GM18909 (cell line): ENCODE measurements around the gene BUD13.
A peak's percentile ranks its signal among the peaks of the same experiment; 100 is the strongest.
"Not testable (repeated sequence)": the region's sequence is repeated elsewhere in the genome, so short reads cannot be mapped to it uniquely, and the experiment has no call there.

ENCODE experiments used
- ATAC-seq: cut with Tn5 transposase; IDR thresholded peaks from one replicate; pipeline ENCODE4 v1.9.1; 2021; ENCODE audit warnings: mild to moderate bottlenecking; ENCODE audit not compliant: unreplicated experiment, poor library complexity

Gene BUD13, protein sequence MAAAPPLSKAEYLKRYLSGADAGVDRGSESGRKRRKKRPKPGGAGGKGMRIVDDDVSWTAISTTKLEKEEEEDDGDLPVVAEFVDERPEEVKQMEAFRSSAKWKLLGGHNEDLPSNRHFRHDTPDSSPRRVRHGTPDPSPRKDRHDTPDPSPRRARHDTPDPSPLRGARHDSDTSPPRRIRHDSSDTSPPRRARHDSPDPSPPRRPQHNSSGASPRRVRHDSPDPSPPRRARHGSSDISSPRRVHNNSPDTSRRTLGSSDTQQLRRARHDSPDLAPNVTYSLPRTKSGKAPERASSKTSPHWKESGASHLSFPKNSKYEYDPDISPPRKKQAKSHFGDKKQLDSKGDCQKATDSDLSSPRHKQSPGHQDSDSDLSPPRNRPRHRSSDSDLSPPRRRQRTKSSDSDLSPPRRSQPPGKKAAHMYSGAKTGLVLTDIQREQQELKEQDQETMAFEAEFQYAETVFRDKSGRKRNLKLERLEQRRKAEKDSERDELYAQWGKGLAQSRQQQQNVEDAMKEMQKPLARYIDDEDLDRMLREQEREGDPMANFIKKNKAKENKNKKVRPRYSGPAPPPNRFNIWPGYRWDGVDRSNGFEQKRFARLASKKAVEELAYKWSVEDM

DNA sequence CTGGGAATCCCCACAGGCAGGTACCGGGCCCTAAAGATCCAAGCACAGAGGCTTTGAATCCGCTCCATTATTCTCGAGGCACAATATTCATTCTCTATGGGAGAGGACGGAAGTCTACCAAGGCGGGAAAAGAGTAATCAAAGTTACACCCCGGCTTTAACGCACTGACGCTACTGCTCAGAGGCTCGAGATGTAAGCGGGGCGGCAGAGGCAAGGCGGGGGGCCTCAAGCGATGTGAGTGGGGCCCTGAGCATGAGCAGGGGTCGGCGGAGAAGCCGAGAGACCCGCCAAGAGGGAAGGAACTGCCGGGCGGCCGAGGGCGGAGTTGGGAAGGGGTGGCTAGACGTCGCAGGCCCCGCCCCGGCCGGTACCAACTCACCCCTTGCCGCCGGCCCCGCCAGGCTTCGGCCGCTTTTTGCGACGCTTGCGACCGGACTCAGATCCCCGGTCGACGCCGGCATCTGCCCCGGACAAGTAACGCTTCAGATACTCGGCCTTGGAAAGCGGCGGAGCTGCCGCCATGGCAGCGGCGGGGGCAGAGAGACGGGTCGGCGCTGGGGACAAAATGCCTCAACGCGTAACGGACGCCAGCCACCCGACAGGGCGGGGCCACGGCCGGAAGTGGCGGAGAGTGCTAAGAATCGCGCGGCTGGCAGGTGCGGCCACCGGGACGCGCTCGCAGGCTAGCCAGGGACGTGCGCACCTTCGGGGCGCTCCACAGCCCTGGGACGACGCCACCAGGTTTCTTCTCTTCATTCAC, at the start of gene BUD13:
TSS of gene BUD13 (minus strand) at position 545 of the 760 bp plus-strand sequence. CDS start at position 522, 23 bp downstream.
- peak; percentile 87 for ATAC-seq

DNA sequence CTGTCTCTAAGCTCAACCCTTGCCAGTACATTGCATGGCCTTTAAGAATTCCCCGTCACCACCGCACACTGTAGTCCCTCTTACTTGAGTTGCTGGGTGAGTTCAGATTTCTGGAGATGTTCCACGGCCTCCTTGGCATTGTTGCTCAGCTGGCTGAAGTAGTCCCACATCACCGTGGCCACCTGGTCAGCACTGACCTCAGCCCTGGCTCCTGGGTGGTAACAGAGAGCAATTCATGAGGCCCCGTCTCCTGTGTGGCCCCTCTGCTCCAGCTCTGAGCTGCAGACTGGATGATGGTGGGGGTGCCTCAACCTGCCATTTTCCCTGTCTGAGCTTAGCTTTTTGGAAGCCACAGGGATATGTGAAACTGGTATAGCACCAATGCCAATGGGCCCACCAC, 49.8 kb upstream of the BUD13 start:
- no peak for ATAC-seq

DNA sequence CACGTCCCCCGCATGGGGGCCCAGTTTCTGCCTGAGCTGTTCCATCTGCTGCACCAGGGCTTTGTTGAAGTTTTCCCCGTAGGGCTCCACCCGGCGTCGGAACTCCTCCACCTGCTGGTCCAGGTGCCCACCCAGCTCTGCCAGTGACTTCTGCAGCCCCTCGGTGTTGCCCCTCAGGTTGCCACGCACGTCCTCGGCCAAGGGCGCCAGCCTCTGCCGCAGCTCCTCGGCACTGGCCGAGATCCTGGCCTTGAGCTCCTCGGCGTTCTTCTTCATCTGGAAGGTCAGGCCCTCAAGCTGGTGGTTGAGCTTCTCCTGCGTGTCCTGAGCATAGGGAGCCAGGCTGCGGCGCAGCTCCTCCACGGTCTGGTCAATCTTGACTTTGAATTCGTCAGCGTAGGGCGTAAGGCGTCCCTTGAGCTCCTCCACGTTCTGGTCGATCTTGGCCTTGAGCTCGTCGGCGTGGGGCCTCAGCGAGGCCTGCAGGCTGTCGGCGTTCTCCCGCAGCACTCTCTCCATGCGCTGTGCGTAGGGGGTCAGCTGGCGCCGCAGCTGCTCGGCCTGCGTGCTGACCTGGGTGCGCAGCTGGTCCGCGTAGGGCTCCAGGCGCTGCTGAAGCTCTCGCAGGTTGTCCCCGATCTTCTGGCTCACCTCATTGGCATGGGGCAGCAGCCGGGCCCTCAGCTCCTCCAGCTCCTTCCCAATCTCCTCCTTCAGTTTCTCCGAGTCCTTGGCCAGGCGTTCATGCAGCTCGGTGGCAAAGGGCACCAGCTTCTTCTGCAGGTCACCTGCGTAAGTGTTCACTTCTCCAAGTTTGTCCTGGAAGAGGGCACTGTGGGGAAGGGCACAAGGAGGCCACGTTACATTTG, 48.5 kb upstream of the BUD13 start:
- no peak for ATAC-seq

DNA sequence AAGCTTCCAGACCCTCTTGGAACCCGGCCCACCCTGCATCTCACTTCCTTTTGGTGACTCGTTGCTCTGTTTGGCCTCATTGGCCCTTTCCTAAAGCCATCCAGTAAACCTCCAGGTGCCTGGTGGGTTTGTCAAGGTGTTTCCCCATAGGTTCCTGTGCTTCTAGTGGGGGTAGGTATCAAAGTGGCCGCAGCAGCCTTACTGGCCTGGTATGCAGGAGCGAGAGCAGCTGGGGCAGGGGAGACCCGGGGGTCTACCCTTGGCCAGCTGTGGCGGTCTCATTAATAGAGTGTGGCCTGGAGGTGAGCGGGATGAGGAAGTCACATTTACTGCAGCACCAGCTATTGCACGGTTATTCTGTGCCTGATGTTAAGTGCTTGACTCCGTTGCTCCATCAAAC, 46.3 kb upstream of the BUD13 start:
- no peak for ATAC-seq

DNA sequence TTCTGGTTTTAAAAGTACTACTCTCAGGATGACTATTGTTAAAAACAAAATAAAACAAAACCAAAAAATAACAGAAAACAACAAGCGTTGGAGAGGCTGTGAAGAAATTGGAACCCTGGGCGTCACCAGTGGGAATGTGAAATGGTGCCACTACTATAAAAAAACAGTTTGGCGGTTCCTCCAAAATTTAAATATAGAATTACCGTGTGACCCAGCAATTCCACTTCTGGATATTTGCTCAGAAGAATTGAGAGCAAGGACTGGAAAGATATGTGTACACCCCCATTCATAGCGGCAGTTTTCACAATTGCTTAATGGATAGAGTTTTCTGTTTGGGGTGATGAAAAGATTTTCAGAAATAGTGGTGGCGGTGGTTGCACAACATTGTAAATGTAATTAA, 41.7 kb upstream of the BUD13 start:
- no peak for ATAC-seq

DNA sequence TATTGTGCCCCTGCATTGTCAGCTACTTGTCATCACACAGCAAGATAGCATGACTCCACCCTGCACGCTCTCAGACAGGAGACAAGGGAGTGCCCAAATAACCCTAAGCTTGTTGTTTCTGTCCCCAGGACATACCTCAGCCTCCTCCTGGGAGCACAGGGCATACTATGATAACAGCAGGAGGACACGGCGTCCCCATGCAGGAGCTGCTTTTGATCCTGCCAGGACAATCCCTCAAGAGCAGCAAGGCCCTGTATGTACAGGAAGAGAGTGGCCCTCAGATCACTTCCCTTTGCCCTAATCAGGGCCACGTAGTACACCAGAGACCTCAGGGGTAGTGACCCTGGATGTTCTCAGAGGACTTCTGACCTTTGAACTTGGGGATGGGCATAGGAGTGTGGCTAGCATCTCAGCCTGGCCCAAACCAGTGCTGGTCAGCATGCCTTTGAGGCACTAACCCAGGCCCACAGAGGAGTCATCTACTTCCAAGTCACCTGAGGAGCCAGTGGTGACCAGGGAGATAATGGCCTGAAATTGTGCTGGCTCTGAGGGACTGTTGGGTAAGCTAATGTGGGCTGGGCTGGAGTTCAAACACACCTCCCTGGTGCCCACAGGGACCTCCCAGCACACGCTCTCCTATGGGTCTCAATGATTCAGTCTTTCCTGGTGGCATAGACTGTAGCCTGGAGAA, 41.1 kb upstream of the BUD13 start:
- no peak for ATAC-seq

DNA sequence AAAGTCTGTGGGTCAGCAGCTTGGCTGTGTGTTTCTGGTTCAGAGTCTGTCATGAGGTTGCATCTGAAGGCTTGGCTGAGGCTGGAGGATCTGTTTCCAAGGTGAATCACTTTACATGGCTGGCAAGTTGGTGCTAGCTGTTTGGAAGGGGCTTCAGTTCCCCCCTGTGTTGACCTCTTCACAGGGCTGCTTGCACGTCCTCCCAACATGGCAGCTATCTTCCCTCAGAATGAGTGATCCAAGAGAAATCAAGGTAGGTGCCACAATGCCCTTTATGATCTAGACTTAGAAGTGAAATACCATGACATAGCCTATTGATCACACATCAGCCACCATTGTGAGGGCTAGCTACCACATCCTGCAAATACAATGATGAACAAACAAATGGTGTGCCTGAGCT, 40.4 kb upstream of the BUD13 start:
- no peak for ATAC-seq

DNA sequence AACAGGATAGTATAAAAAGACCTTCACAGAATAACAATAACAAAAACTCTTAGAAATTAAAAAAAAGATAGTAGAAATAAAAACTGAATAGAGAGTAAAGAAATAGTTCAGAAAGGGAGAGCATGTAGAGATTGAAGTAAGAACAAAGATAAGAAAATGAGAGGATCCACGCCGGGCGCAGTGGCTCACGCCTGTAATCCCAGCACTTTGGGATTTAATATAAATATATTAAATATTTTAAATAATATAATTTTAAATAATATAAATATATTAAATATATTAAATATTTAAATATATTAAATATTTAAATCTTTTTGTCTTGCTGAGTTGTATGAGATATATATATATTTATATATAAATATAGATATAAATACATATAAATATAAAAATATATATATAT, 39.3 kb upstream of the BUD13 start:
- no peak for ATAC-seq

DNA sequence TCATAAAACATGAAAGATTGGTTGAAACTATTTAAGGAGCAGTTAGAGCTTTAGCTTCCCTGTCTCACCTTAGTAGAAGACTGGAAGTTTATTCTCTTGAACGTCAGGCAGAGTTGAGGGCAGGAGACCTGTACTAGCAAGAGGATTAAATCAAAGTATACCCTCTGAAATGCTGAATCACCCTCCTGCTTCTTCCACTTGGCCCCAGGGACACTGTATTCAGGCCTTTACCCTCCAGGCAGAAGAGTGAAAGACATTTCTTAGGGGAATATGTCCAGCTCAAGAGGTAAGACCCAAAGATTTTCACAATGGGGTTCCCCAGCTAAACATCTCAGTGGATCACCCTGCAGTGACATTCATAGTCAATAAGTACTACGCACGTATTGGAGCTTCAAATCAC, 38.4 kb upstream of the BUD13 start:
- no peak for ATAC-seq

DNA sequence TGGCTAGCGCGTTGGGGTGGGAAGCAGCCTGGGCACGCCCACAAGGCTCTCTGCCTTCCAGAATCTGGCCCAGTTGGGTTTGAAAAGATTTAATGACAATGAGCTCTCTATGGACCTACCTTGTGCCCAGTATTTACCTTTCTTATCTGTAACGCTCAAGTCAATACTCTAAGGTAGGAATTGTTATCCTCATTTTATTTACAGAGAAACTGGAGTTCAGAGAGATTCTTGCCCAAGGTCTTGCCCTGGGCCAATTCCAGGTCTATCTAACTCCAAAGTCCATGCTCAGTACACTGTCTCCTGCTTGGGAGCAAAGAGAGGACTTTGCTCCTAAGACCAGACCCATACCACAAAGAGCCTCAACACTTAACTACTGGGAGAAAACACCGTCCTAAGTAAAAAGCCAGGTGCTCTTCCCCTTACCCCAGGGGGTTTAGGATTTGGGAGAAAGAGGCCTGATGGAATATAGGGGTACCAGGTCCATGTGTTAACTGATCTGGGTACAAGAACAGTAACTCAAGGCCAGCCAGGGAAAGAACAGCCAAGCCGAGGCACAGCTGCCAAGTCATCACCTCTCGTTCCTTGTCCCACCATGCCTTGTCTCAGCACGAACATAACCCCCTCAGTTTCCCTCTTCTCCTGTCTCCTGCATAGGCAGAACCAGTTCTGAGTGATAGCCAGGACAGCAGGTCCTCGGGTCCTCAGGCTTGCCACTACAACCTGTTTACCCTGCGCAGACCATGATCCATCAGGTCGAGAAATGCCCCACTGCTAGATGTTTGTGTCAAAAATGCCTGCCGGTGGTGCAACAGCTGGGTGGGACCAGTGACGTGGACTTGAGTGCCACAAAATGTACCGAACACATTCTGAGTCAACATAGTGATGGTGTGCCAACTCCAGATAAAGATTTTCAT, 35.7 kb upstream of the BUD13 start:
- no peak for ATAC-seq

DNA sequence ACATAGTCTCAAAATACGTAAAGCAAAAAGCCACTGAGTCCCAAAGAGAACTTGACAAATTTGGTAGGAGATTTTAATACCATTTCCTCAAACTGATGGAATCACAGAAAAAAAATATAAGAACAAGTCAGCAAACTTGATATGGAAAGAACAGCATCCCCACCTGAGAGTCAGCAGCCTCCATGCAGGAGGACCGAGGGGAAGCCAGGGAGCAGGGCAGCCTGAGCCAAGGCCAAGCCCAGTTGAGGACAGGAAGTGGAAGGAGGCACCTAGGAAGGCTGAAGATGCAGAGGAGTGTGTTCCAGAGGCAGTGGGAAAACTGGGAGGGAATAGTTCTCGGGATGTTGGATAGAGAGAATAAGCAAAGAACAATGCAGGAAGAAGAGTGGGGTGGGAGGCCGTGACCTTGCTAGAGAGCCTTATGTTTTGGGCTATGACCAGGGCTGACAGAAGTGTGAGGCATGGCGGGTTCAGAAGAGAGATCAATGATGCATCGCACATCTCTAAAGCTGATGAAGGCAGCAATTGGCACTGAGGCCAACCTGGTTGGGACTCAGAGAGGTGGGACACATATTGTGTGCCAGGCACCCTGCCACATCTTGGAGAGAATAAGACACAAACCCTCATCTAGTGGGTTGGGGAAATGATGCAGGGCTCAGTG, 34.9 kb upstream of the BUD13 start:
- ATAC-seq: no peak

DNA sequence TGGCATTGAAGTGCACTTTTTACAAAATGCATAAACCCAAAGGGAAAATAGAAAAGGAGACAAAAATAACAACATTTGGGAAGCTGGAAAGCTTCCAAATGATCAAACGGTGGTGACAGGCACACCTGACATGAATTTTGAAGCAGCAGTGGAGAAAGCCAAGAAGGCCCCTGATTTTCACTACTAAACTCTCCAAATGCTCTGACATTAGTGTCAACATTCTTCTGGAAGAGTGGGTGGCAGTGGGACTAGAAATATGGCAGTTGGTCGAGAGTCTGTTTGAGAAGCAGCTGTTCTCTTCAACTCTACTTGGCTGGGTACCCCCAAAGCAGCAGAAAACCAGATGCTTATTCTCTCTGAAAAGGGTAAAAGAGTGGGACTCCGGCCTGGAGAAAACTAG, 31.2 kb upstream of the BUD13 start:
- no peak for ATAC-seq

DNA sequence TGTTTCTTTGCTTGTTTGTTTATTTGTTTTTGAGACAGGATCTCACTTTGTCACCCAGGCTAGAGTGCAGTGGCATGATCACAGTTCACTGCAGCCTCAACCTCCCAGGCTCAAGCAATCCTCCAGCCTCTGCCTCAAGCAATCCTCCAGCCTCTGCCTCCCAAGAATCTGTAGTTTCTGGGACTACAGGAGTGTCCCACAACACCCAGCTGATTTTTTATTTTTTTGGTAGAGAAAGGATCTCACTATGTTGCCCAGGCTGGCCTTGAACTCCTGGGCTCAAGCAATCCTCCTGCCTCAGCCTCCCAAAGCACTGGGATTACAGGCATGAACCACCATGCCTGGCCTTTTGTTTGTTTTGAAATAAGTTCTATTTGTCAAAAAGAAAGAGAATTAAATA, 28.9 kb upstream of the BUD13 start:
- not testable (repeated sequence) for ATAC-seq

DNA sequence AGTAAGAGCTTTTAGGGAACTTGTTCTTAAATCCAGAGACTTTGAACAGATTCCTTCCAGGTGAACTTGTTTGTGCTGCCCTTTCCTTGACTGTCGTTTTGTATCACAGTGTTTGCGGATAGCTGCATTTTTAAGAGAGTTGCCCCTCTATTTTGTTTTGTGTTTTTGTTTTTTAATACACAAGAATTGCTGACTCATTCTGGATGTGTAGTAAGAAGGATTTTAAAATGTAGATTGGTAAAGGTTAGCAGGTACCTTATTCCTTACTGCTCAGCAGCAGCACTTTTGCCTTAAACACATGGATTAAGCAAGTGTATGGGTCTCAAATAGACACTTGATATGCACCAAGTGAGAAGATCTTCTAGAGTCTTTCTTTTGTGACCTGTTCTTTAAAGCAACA, 27.8 kb upstream of the BUD13 start:
- no peak for ATAC-seq

DNA sequence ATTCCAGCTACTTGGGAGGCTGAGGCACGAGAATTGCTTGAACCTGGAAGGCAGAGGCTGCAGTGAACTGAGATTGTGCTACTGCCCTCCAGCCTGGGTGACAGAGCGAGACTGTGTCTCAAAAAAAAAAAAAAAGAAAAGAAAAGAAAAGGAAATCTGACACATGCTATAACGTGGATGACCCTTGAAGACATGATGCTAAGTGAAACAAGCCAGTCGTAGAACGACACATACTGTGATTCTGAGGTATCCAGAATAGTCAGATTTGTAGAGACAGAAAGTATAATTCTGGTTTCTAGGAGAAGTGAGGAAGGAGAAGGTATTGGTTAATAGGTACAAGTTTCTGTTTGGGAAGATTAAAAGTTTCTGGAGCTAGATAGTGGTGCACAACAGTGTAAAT, 25.6 kb upstream of the BUD13 start:
- ATAC-seq: no peak

DNA sequence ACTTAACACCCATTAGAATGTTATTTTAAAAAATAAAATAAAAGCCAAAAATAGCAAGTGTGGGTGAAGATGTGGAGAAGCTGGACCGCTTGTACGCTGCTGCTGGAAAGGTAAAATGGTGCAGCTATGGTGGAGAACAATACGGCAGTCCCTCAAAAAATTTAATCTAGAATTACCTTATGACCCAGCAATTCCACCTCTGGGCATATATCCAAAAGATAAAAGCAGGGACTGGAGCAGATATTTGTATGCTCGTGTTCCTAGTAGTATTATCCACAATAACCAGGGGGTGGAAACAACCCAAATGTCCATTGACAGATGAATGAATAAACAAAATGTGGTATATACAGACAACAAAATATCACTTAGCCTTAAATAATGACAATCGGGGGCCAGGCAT, 25.0 kb upstream of the BUD13 start:
- no peak for ATAC-seq

DNA sequence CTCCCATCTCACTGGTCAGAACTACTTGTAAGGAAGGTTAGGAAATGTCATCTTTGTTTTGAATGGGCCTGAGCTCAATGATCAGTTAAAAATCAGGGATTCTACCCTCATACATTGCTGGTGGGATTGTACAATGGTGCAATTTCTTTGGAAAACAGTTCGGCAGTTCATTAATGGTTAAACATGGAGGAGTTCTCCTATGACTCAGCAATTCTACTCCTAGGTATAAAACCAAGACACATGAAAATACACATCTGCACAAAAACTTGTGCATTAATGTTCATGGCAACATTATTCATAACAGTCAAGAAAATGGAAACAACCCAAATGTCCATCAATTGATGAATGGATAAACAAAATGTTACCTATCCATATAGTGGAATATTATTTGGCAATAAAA, 23.8 kb upstream of the BUD13 start:
- no peak for ATAC-seq

DNA sequence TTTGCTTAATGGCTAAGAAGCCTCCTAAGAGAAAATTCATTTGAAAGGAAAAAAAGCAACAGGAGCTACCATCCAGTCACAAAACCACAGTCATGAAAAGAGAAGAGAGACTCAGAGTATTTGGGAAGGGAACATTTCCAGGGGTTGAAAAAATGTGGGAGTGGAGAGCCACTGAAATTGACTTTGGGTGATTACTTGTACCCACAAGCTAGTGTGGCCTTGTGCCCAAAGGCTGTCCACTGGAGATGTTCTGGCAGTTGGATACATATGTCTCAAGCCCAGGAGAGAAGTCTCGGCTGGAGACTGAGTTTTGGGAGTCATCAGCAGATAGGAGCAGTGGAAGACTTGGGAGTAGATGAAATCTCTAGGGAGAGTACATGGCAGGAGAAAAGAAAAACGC, 22.1 kb upstream of the BUD13 start:
- ATAC-seq: no peak
